ENCODE measurements around the gene OPRM1. TPM values are rescaled to one million over a fixed set of nuclear protein-coding genes. Genes with fewer than 3 reads are reported as not detected.
"Not testable (repeated sequence)": the region's sequence is repeated elsewhere in the genome, so short reads cannot be mapped to it uniquely, and the experiment has no call there.

OPRM1 gene
- total RNA-seq, 1 donor from 2014 or later: not detected

- H3K27ac ChIP-seq (ENCODE audit: low read depth, low read length): no peak overlapping the region
- no peaks in the 10 kb centered on the region for H3K36me3 ChIP-seq (ENCODE audit: control insufficient read depth in 3 of 3, insufficient read depth in 3 of 3, low read length in 3 of 3)
- no peaks in the 10 kb centered on the region for H3K4me1 ChIP-seq (ENCODE audit: control insufficient read depth in 3 of 3, insufficient read depth in 3 of 3, low read length in 3 of 3)
- no peak overlapping the region for H3K4me3 ChIP-seq (ENCODE audit: low read length in 3 of 3)
- no peak overlapping the region for H3K9ac ChIP-seq (ENCODE audit: low read depth in 1 of 3, low read length in 3 of 3)
- H3K27me3 ChIP-seq (ENCODE audit: control insufficient read depth in 3 of 3, insufficient read depth in 3 of 3, low read length in 3 of 3): no peaks in the 10 kb centered on the region
- peaks cover 0 to 3% (median 0%) of the 10 kb centered on the region in 3 donors for H3K9me3 ChIP-seq (ENCODE audit: control insufficient read depth in 3 of 3, low read length in 3 of 3)
Observed at GRCh38 chr6:154071711-154072110, 32.7 kb downstream of the OPRM1 start.

- H3K36me3 ChIP-seq (ENCODE audit: control insufficient read depth in 3 of 3, insufficient read depth in 3 of 3, low read length in 3 of 3); H3K27ac ChIP-seq (ENCODE audit: low read depth, low read length); H3K9ac ChIP-seq (ENCODE audit: low read depth in 1 of 3, low read length in 3 of 3); H3K27me3 ChIP-seq (ENCODE audit: control insufficient read depth in 3 of 3, insufficient read depth in 3 of 3, low read length in 3 of 3); H3K4me1 ChIP-seq (ENCODE audit: control insufficient read depth in 3 of 3, insufficient read depth in 3 of 3, low read length in 3 of 3); H3K9me3 ChIP-seq (ENCODE audit: control insufficient read depth in 3 of 3, low read length in 3 of 3); H3K4me3 ChIP-seq (ENCODE audit: low read length in 3 of 3): not testable (repeated sequence)
Observed at GRCh38 chr6:154078596-154078995, 39.6 kb downstream of the OPRM1 start.

GRCh38 chr6:154080461-154081189 is 41.6 kb downstream of the OPRM1 start:
- H3K27me3 ChIP-seq (ENCODE audit: control insufficient read depth in 3 of 3, insufficient read depth in 3 of 3, low read length in 3 of 3): no peaks in the 10 kb centered on the region
- no peak overlapping the region for H3K4me3 ChIP-seq (ENCODE audit: low read length in 3 of 3)
- H3K27ac ChIP-seq (ENCODE audit: low read depth, low read length): no peak overlapping the region
- no peaks in the 10 kb centered on the region for H3K36me3 ChIP-seq (ENCODE audit: control insufficient read depth in 3 of 3, insufficient read depth in 3 of 3, low read length in 3 of 3)
- H3K9me3 ChIP-seq (ENCODE audit: control insufficient read depth in 3 of 3, low read length in 3 of 3): no peaks in the 10 kb centered on the region
- H3K9ac ChIP-seq (ENCODE audit: low read depth in 1 of 3, low read length in 3 of 3): no peak overlapping the region
- H3K4me1 ChIP-seq (ENCODE audit: control insufficient read depth in 3 of 3, insufficient read depth in 3 of 3, low read length in 3 of 3): no peaks in the 10 kb centered on the region

DNA sequence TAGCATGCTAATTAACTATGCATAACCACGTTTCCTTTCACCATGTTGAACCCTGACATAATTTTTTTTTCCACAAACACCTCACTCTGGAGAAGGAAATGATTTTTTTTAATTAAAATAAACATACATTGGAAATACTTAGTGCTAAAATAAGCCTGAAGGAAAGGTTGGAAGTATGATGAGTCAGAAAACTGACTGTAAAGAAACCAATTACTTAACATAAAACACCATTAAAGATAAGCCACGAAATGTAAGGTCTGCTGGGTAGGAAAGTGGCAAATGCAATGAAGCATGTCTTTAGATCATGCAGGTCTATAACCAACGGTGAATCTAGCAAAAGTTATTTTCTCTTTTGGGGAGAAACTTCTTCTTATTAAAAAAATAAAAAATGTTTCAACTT is 47.5 kb downstream of the OPRM1 start:
- H3K27ac ChIP-seq (ENCODE audit: low read depth, low read length): no peak overlapping the region
- H3K9ac ChIP-seq (ENCODE audit: low read depth in 1 of 3, low read length in 3 of 3): no peak overlapping the region
- no peaks in the 10 kb centered on the region for H3K4me1 ChIP-seq (ENCODE audit: control insufficient read depth in 3 of 3, insufficient read depth in 3 of 3, low read length in 3 of 3)
- no peak overlapping the region for H3K4me3 ChIP-seq (ENCODE audit: low read length in 3 of 3)
- no peaks in the 10 kb centered on the region for H3K9me3 ChIP-seq (ENCODE audit: control insufficient read depth in 3 of 3, low read length in 3 of 3)
- no peaks in the 10 kb centered on the region for H3K27me3 ChIP-seq (ENCODE audit: control insufficient read depth in 3 of 3, insufficient read depth in 3 of 3, low read length in 3 of 3)
- no peaks in the 10 kb centered on the region for H3K36me3 ChIP-seq (ENCODE audit: control insufficient read depth in 3 of 3, insufficient read depth in 3 of 3, low read length in 3 of 3)

DNA sequence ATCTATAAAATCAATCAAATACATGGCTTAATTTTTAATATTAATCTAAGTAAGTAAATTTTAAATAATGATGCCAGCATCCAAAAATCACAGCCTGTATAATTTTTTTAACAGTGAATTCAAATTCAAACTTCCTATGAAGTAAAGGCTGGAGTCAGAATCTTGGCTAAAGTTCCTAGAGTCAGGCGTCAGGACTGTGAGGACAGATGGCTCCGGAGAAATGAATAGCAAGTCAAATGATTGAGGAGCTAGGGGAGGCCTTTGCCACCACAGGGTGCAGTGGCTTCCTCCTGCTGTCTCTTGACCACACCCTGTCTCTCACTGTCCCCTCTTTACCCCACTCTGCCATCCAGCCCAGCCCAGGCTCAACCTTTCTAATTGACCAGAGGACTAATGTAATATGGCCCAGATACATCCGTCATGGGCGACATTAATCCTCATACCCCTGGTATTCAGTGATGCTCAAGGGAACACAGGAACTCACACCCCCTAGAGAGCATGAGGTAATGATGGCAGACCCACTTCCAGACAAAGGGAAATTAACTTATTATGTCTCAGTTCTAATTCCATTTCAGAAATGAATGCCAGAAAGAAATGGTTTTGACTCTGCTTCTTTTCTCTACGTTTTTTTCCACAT is 53.4 kb downstream of the OPRM1 start:
- Histone ChIP-seq H3K4me1 (ENCODE audit: control insufficient read depth in 3 of 3, insufficient read depth in 3 of 3, low read length in 3 of 3) (no peaks in the 10 kb centered on the region), H3K9ac (ENCODE audit: low read depth in 1 of 3, low read length in 3 of 3) (no peak overlapping the region), H3K27ac (ENCODE audit: low read depth, low read length) (no peak overlapping the region), H3K9me3 (ENCODE audit: control insufficient read depth in 3 of 3, low read length in 3 of 3) (peaks cover 0 to 3% (median 0%) of the 10 kb centered on the region in 3 donors), H3K4me3 (ENCODE audit: low read length in 3 of 3) (no peak overlapping the region), H3K36me3 (ENCODE audit: control insufficient read depth in 3 of 3, insufficient read depth in 3 of 3, low read length in 3 of 3) (no peaks in the 10 kb centered on the region), H3K27me3 (ENCODE audit: control insufficient read depth in 3 of 3, insufficient read depth in 3 of 3, low read length in 3 of 3) (no peaks in the 10 kb centered on the region)

DNA sequence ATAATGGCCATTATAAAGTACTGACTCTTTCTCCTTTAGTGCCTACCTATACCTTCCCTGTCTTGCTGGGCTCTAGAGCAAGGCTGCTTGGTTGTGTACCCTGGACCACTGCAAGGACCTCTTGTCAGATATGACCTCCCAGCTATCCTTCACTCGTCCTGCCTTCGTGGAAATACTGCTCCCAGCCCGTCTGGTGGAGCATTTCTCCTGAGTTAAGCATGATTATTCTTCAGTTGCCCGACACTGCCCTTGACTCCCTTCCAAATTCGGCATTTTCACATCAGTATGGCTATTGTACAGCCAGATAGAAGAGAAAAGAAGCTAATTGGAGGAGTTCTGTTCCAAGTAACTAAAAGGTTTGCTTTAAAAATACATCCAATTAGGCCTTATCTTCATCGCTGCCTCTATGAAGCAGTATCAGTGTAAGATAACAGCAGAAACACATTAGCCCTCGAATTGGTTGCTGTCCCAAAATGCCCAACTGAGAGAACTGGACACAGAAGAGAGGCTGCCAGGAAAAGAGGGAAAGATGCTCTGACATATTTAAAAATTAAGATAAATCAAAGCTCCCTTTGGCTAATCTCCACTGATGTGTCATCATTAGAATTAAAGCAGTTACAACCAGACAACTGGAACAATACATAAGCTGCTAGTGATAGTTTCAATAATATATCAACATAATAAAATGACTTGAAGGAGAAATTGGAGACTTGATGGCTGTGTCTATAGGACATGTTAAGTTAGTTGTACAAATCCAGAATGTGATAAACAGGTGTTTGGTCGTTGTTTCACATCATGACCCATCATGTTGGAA is 54.4 kb downstream of the OPRM1 start:
- Histone ChIP-seq H3K36me3 (ENCODE audit: control insufficient read depth in 3 of 3, insufficient read depth in 3 of 3, low read length in 3 of 3) (no peaks in the 10 kb centered on the region), H3K4me3 (ENCODE audit: low read length in 3 of 3) (no peak overlapping the region), H3K27me3 (ENCODE audit: control insufficient read depth in 3 of 3, insufficient read depth in 3 of 3, low read length in 3 of 3) (no peaks in the 10 kb centered on the region), H3K27ac (ENCODE audit: low read depth, low read length) (no peak overlapping the region), H3K9ac (ENCODE audit: low read depth in 1 of 3, low read length in 3 of 3) (no peak overlapping the region), H3K9me3 (ENCODE audit: control insufficient read depth in 3 of 3, low read length in 3 of 3) (peaks cover 0 to 3% (median 0%) of the 10 kb centered on the region in 3 donors), H3K4me1 (ENCODE audit: control insufficient read depth in 3 of 3, insufficient read depth in 3 of 3, low read length in 3 of 3) (no peaks in the 10 kb centered on the region)

DNA sequence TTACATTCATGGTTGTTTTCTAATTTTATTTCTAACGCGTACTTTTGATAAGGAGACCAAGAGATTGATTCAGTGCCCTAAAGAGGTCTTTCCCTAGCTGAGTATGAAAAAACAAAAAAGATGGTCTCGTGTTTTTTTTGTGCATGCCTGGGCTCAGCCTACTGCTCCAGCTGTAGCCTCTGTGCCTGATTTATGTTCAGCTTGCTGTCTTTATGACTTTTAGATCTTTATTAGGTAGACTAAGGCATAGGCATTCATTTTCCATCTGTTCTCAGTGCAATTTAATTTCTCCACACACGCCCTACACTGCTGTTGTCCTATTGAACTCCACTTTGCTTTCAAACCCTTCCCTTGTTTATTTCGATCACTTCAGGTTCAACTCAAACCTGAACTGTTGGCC is 56.5 kb downstream of the OPRM1 start:
- Histone ChIP-seq H3K9me3 (ENCODE audit: control insufficient read depth in 3 of 3, low read length in 3 of 3) (peaks cover 0 to 3% (median 0%) of the 10 kb centered on the region in 3 donors), H3K4me1 (ENCODE audit: control insufficient read depth in 3 of 3, insufficient read depth in 3 of 3, low read length in 3 of 3) (no peaks in the 10 kb centered on the region), H3K9ac (ENCODE audit: low read depth in 1 of 3, low read length in 3 of 3) (no peak overlapping the region), H3K27ac (ENCODE audit: low read depth, low read length) (no peak overlapping the region), H3K36me3 (ENCODE audit: control insufficient read depth in 3 of 3, insufficient read depth in 3 of 3, low read length in 3 of 3) (no peaks in the 10 kb centered on the region), H3K27me3 (ENCODE audit: control insufficient read depth in 3 of 3, insufficient read depth in 3 of 3, low read length in 3 of 3) (no peaks in the 10 kb centered on the region), H3K4me3 (ENCODE audit: low read length in 3 of 3) (no peak overlapping the region)

- no peaks in the 10 kb centered on the region for H3K27me3 ChIP-seq (ENCODE audit: control insufficient read depth in 3 of 3, insufficient read depth in 3 of 3, low read length in 3 of 3)
- peaks cover 0 to 3% (median 0%) of the 10 kb centered on the region in 3 donors for H3K9me3 ChIP-seq (ENCODE audit: control insufficient read depth in 3 of 3, low read length in 3 of 3)
- no peak overlapping the region for H3K9ac ChIP-seq (ENCODE audit: low read depth in 1 of 3, low read length in 3 of 3)
- no peak overlapping the region for H3K4me3 ChIP-seq (ENCODE audit: low read length in 3 of 3)
- no peaks in the 10 kb centered on the region for H3K36me3 ChIP-seq (ENCODE audit: control insufficient read depth in 3 of 3, insufficient read depth in 3 of 3, low read length in 3 of 3)
- H3K4me1 ChIP-seq (ENCODE audit: control insufficient read depth in 3 of 3, insufficient read depth in 3 of 3, low read length in 3 of 3): no peaks in the 10 kb centered on the region
- H3K27ac ChIP-seq (ENCODE audit: low read depth, low read length): no peak overlapping the region
Observed at GRCh38 chr6:154096316-154096715, 57.3 kb downstream of the OPRM1 start.

- no peak overlapping the region for H3K4me3 ChIP-seq (ENCODE audit: low read length in 3 of 3)
- H3K9me3 ChIP-seq (ENCODE audit: control insufficient read depth in 3 of 3, low read length in 3 of 3): peaks cover 0 to 3% (median 0%) of the 10 kb centered on the region in 3 donors
- no peak overlapping the region for H3K27ac ChIP-seq (ENCODE audit: low read depth, low read length)
- H3K36me3 ChIP-seq (ENCODE audit: control insufficient read depth in 3 of 3, insufficient read depth in 3 of 3, low read length in 3 of 3): no peaks in the 10 kb centered on the region
- no peaks in the 10 kb centered on the region for H3K4me1 ChIP-seq (ENCODE audit: control insufficient read depth in 3 of 3, insufficient read depth in 3 of 3, low read length in 3 of 3)
- H3K27me3 ChIP-seq (ENCODE audit: control insufficient read depth in 3 of 3, insufficient read depth in 3 of 3, low read length in 3 of 3): peaks cover 0 to under 1% (median 0%) of the 10 kb centered on the region in 3 donors
- no peak overlapping the region for H3K9ac ChIP-seq (ENCODE audit: low read depth in 1 of 3, low read length in 3 of 3)
Observed at GRCh38 chr6:154096834-154097233, 57.8 kb downstream of the OPRM1 start.

- H3K36me3 ChIP-seq (ENCODE audit: control insufficient read depth in 3 of 3, insufficient read depth in 3 of 3, low read length in 3 of 3): no peaks in the 10 kb centered on the region
- H3K27ac ChIP-seq (ENCODE audit: low read depth, low read length): no peak overlapping the region
- H3K4me1 ChIP-seq (ENCODE audit: control insufficient read depth in 3 of 3, insufficient read depth in 3 of 3, low read length in 3 of 3): no peaks in the 10 kb centered on the region
- H3K27me3 ChIP-seq (ENCODE audit: control insufficient read depth in 3 of 3, insufficient read depth in 3 of 3, low read length in 3 of 3): peaks cover 0 to 3% (median 0%) of the 10 kb centered on the region in 3 donors
- no peak overlapping the region for H3K9ac ChIP-seq (ENCODE audit: low read depth in 1 of 3, low read length in 3 of 3)
- peaks cover 0 to 3% (median 0%) of the 10 kb centered on the region in 3 donors for H3K9me3 ChIP-seq (ENCODE audit: control insufficient read depth in 3 of 3, low read length in 3 of 3)
- no peak overlapping the region for H3K4me3 ChIP-seq (ENCODE audit: low read length in 3 of 3)
Observed at GRCh38 chr6:154099211-154099610, 60.2 kb downstream of the OPRM1 start.

All from skeletal muscle tissue (tissue), 4 donors.